HEK293T (cell line): ENCODE results near the gene SLC17A9.

Source experiments
- FOXM1 ChIP-seq: fragments of 450-650 bp; IDR thresholded peaks from 2 replicates; pipeline ENCODE4 v1.6.1; 2017; ENCODE audit warnings: mild to moderate bottlenecking, borderline replicate concordance
- SP1 ChIP-seq: fragments of 450-650 bp; IDR thresholded peaks from 2 replicates; pipeline ENCODE4 v1.6.1; 2017

GRCh38 chr20:62984666-62985443 is 32.3 kb downstream of the SLC17A9 start:
- TF ChIP-seq SP1, result no peak
- TF ChIP-seq FOXM1, result no peak
